HepG2 (cell line): Measurements from ENCODE around the gene DNAL4. TPM values are rescaled to one million over a fixed set of nuclear protein-coding genes. Genes with fewer than 3 reads are reported as not detected.

ENCODE experiments used
- ATAC-seq: fragments of 200-7000 bp; cut with Tn5 transposase; 3 replicates; pipeline ENCODE4 v1.9.1; 2020; ENCODE audit warnings: mild to moderate bottlenecking, moderate library complexity
- BruUV-seq: library from RNA; stranded (reverse); fragments of 400-500 nt; replicated peaks from 2 replicates; lab custom pipeline; 2021; lab: Mats Ljungman, UMichigan
- CTCF ChIA-PET: fragments of 300-600 bp; formaldehyde crosslinking; extraction: SDS; loops from one replicate; lab custom pipeline; 2021; ENCODE audit warnings: low total read pairs, inconsistent platforms, low intra/inter-chr PET ratio; lab: Yijun Ruan, JAX
- POLR2A ChIA-PET: fragments of 350-600 bp; sonication (Branson Sonifier 250); formaldehyde crosslinking; loops from one replicate; lab custom pipeline; 2020; ENCODE audit warnings: antibody characterized with exemption, inconsistent platforms; lab: Yijun Ruan, JAX
- DNase-seq: peaks from one replicate; pipeline ENCODE4 v3.0.0-alpha.2; 2015; ENCODE audit warnings: low spot score
- FAIRE-seq: peaks from 3 replicates; lab custom pipeline; 2011; peaks lifted over from hg19 to GRCh38; lab: Jason Lieb, UNC
- H2AFZ ChIP-seq: one replicate; pipeline ENCODE4 v1.6.1; 2011; ENCODE audit warnings: low read length, inconsistent platforms
- H3K27ac ChIP-seq: fragments of 300-600 bp; 3 replicates; pipeline ENCODE4 v1.8.0; 2011; ENCODE audit warnings: mixed run types, mild to moderate bottlenecking, mixed read lengths, low read length, inconsistent platforms; ENCODE audit not compliant: insufficient read depth; ENCODE audit errors: extremely low read length
- H3K27me3 ChIP-seq, 2 experiments: fragments of 200-600 bp in 1 of 2; 2 replicates in 1 of 2; 3 replicates in 1 of 2; pipeline versions ENCODE4 v1.6.0 to v1.8.0; 2011; ENCODE audit warnings: low read length in 2 of 2, mild to moderate bottlenecking in 2 of 2, moderate library complexity in 2 of 2, inconsistent platforms in 1 of 2; ENCODE audit not compliant: insufficient read depth in 2 of 2, control insufficient read depth in 1 of 2
- H3K36me3 ChIP-seq, 2 experiments: fragments of 200-600 bp in 1 of 2; replicated peaks in 1 of 2; 2 replicates in 1 of 2; 3 replicates in 1 of 2; pipeline versions ENCODE4 v1.5.1 to v1.8.0; 2011; ENCODE audit warnings: low read length in 2 of 2, inconsistent platforms in 1 of 2; ENCODE audit not compliant: insufficient read depth in 2 of 2, control insufficient read depth in 1 of 2
- H3K4me1 ChIP-seq: 2 replicates; pipeline ENCODE4 v1.5.1; 2012; ENCODE audit warnings: low read length, inconsistent platforms; ENCODE audit not compliant: insufficient read depth
- H3K4me2 ChIP-seq: 2 replicates; pipeline ENCODE4 v1.6.0; 2011; ENCODE audit warnings: low read depth, low read length, inconsistent platforms
- H3K4me3 ChIP-seq, 3 experiments: fragments of 200-600 bp in 1 of 3; sonication (generic), shearing (Covaris generic) in 1 of 3; replicated peaks in 1 of 3; 2 replicates each; pipeline ENCODE4 v1.5.1; 2011 to 2016; ENCODE audit warnings: low read length in 3 of 3, inconsistent platforms in 2 of 3, low read depth in 2 of 3, mild to moderate bottlenecking in 2 of 3, control low read depth in 1 of 3, mixed read lengths in 1 of 3; ENCODE audit not compliant: insufficient read depth in 1 of 3
- H3K79me2 ChIP-seq: one replicate; pipeline ENCODE4 v1.6.1; 2011; ENCODE audit warnings: low read length, inconsistent platforms; ENCODE audit not compliant: insufficient read depth
- H3K9ac ChIP-seq: 2 replicates; pipeline ENCODE4 v1.6.0; 2011; ENCODE audit warnings: mild to moderate bottlenecking, low read depth, low read length, inconsistent platforms; ENCODE audit not compliant: insufficient read depth
- H3K9me3 ChIP-seq: 2 replicates; pipeline ENCODE4 v1.5.1; 2012; ENCODE audit warnings: mild to moderate bottlenecking, low read length
- H4K20me1 ChIP-seq: 2 replicates; pipeline ENCODE4 v1.6.0; 2011; ENCODE audit warnings: inconsistent platforms, mild to moderate bottlenecking, low read length, moderate library complexity; ENCODE audit not compliant: insufficient read depth
- CBX2 ChIP-seq, 2 experiments: fragments of 200-600 bp in 1 of 2; sonication (generic); formaldehyde crosslinking in 1 of 2; IDR thresholded peaks; 2 replicates each; pipeline versions ENCODE4 v1.7.0 to v1.8.1; 2018 to 2022; ENCODE audit warnings: low read depth in 2 of 2, low read length in 1 of 2, mild to moderate bottlenecking in 1 of 2, missing genetic modification reagents in 1 of 2
- GPN1 ChIP-seq: sonication (generic); formaldehyde crosslinking; IDR thresholded peaks from 2 replicates; pipeline ENCODE4 v1.5.1; 2020; ENCODE audit warnings: missing genetic modification reagents, borderline replicate concordance
- HNRNPK ChIP-seq: fragments of 200-400 bp; formaldehyde crosslinking; IDR thresholded peaks from 2 replicates; pipeline ENCODE4 v1.6.1; 2018; ENCODE audit warnings: low read length, low read depth, moderate library complexity, mild to moderate bottlenecking; ENCODE audit not compliant: poor library complexity, severe bottlenecking
- MATR3 ChIP-seq: sonication (generic); formaldehyde crosslinking; IDR thresholded peaks from 2 replicates; pipeline ENCODE4 v1.4.0; 2020; ENCODE audit warnings: missing genetic modification reagents
- ZNF660 ChIP-seq: sonication (generic); formaldehyde crosslinking; IDR thresholded peaks from 2 replicates; pipeline ENCODE4 v1.5.1; 2020; ENCODE audit warnings: mild to moderate bottlenecking, low read depth, missing genetic modification reagents, borderline replicate concordance
- ZNF770 ChIP-seq: sonication (generic); formaldehyde crosslinking; IDR thresholded peaks from 2 replicates; pipeline ENCODE4 v1.5.0; 2020; ENCODE audit warnings: mild to moderate bottlenecking, missing genetic modification reagents
- WGBS: methylation state at CpG from one replicate; pipeline ENCODE4 v1.1.6; 2017; ENCODE audit warnings: low lambda C conversion rate; 5-methylcytosine and 5-hydroxymethylcytosine counted together
- in situ Hi-C: cut with HindIII; loops from 2 replicates; pipeline ENCODE4 v1.10.0; 2017; ENCODE audit warnings: low pct_unique_long_range_greater_than_20kb; ENCODE audit not compliant: extremely low pct_ligation_motif_present
- intact Hi-C: fragments of 100-400 bp; cut with micrococcal nuclease; formaldehyde crosslinking; loops from one replicate; pipeline ENCODE4 v1.10.0; 2022; ENCODE audit not compliant: unreplicated experiment
- polyA plus RNA-seq, 8 experiments: library from polyadenylated mRNA; depleted of rRNA in 3 of 8; stranded (reverse) in 7 of 8; unstranded in 1 of 8; fragments of >200 nt; fragmentation: Illumina TruSeq in 4 of 8; extraction: Trizol in 4 of 8; gene quantifications; 2 replicates each; pipeline versions ENCODE4 v1.2.1 to v1.2.3, GENCODE V29; 2011 to 2016; ENCODE audit warnings: low read depth in 4 of 8, missing spikeins in 1 of 8, mixed read lengths in 1 of 8; ENCODE audit not compliant: insufficient read depth in 1 of 8
- total RNA-seq, 5 experiments: library from RNA; depleted of rRNA; stranded (reverse); fragments of >200 nt; fragmentation: Illumina TruSeq; extraction: Trizol; gene quantifications; 2 replicates each; pipeline ENCODE4 v1.2.3, GENCODE V29; 2016; ENCODE audit warnings: low read depth in 1 of 5
- TF ChIP-seq, protein P1 (sequence below): sonication (generic); formaldehyde crosslinking; IDR thresholded peaks from 2 replicates; pipeline ENCODE4 v1.4.0; 2020; ENCODE audit warnings: mild to moderate bottlenecking, missing genetic modification reagents
- TF ChIP-seq, protein P2 (sequence below): sonication (generic); formaldehyde crosslinking; IDR thresholded peaks from 2 replicates; pipeline ENCODE4 v1.5.0; 2020; ENCODE audit warnings: missing genetic modification reagents
- TF ChIP-seq, protein P3 (sequence below): sonication (generic); formaldehyde crosslinking; IDR thresholded peaks from 2 replicates; pipeline ENCODE4 v1.5.0; 2020; ENCODE audit warnings: mild to moderate bottlenecking, missing genetic modification reagents

The DNAL4 gene
- total and polyA plus RNA-seq, 2 of the 13 experiments (the other 11 are each of a cell fraction or from before 2014, with no cell fraction given): 8.0 to 10.7 TPM

DNA sequence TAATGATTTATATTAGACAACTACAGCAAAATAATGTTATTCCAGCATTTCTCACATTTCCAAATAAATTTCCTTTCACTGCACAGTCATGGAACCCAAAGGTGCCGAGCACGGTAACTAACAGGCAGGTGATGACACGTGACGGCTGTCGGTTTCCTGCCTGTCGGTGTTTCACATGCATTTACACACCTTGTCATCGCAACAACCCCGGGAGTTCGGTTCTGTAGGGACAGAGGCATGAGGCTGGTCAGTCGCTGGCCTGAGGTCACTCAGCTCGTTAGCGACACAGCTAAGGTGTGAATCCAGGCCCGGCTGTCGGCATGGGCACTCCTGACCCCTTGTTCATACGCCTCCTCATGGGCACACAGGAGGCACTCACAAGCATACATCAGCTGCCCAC, 9.9 kb downstream of the DNAL4 start:
- in situ Hi-C loops: no loop called here
- no peaks in the 10 kb centered on the region for H3K4me1 ChIP-seq
- ATAC-seq (no peak), FAIRE-seq (no peak), DNase-seq (no peak)
- WGBS: 91% methylated on average over 13 of the region's 15 CpGs
- no peaks in the 10 kb centered on the region for H3K79me2 ChIP-seq
- CTCF ChIA-PET: no interaction called here
- H3K27me3 ChIP-seq: no peaks in the 10 kb centered on the region
- H4K20me1 ChIP-seq: no peaks in the 10 kb centered on the region
- no peak overlapping the region for H3K4me3 ChIP-seq
- H3K27ac ChIP-seq: no peak overlapping the region
- POLR2A ChIA-PET: interaction anchor here (0.7 kb wide), 1 partner anchor 28 kb away, joined by 3 read pairs; no protein-coding TSS in a partner anchor
- no peaks in the 10 kb centered on the region for H3K9me3 ChIP-seq
- intact Hi-C loops: no loop called here
- no peak overlapping the region for H3K9ac ChIP-seq
- H3K4me2 ChIP-seq: no peak overlapping the region
- no peaks in the 10 kb centered on the region for H3K36me3 ChIP-seq
- no TSS peak for BruUV-seq
- no peak overlapping the region for H2AFZ ChIP-seq
- TF ChIP-seq, protein P1, sequence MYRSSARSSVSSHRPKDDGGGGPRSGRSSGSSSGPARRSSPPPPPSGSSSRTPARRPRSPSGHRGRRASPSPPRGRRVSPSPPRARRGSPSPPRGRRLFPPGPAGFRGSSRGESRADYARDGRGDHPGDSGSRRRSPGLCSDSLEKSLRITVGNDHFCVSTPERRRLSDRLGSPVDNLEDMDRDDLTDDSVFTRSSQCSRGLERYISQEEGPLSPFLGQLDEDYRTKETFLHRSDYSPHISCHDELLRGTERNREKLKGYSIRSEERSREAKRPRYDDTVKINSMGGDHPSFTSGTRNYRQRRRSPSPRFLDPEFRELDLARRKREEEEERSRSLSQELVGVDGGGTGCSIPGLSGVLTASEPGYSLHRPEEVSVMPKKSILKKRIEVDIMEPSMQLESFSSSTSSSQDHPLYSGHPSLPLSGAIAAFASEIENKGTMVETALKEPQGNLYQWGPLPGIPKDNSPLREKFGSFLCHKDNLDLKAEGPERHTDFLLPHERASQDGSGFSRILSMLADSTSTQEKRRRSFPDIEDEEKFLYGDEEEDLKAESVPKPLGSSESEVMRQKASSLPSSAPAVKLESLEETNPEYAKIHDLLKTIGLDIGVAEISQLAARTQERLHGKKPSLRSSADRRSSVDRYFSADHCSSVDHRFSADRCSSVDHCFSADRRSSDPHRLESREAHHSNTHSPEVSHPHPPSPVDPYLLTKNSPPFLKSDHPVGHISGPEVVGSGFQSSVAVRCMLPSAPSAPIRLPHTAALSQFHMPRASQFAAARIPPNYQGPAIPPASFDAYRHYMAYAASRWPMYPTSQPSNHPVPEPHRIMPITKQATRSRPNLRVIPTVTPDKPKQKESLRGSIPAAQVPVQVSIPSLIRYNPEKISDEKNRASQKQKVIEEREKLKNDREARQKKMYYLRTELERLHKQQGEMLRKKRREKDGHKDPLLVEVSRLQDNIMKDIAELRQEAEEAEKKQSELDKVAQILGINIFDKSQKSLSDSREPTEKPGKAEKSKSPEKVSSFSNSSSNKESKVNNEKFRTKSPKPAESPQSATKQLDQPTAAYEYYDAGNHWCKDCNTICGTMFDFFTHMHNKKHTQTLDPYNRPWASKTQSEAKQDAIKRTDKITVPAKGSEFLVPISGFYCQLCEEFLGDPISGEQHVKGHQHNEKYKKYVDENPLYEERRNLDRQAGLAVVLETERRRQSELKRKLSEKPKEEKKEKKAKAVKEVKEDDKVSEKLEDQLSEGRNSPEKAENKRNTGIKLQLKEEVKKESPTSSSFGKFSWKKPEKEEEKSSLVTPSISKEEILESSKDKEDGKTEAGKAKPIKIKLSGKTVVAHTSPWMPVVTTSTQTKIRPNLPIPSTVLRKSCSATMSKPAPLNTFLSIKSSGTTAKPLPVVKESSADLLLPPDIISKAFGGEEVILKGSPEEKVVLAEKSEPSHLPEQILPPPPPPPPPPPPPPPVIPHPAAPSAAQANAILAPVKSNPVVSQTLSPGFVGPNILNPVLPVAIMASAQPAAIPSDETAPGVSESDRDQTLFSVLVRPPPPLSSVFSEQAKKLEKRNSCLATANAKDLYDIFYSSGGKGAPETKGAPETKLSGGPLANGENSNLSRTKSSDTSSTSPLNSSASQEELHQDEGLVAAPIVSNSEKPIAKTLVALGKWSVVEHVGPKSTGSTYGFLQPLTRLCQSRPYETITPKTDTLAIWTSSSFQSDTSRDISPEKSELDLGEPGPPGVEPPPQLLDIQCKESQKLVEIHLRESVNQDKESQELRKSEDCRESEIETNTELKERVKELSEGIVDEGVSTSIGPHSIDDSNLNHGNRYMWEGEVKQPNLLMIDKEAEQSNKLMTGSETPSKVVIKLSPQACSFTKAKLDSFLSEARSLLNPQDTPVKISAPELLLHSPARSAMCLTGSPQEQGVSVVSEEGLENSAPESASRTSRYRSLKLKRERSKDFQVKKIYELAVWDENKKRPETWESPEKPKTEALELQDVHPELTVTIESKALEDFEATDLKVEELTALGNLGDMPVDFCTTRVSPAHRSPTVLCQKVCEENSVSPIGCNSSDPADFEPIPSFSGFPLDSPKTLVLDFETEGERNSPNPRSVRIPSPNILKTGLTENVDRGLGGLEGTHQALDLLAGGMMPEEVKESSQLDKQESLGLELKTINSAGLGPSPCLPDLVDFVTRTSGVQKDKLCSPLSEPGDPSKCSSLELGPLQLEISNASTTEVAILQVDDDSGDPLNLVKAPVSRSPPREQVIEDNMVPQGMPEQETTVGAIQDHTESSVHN (CRISPR knock-in tag): no peak
- TF ChIP-seq HNRNPK (no peak), MATR3 (CRISPR knock-in tag) (no peak), ZNF660 (CRISPR knock-in tag) (no peak), GPN1 (CRISPR knock-in tag) (no peak), ZNF770 (no peak), CBX2 (IDR thresholded peaks at IDR 0.05; ENCODE audit: low read depth, low read length) (no peak), CBX2 (CRISPR knock-in tag; IDR thresholded peaks at IDR 0.05; ENCODE audit: low read depth) (no peak)
- TF ChIP-seq, protein P2, sequence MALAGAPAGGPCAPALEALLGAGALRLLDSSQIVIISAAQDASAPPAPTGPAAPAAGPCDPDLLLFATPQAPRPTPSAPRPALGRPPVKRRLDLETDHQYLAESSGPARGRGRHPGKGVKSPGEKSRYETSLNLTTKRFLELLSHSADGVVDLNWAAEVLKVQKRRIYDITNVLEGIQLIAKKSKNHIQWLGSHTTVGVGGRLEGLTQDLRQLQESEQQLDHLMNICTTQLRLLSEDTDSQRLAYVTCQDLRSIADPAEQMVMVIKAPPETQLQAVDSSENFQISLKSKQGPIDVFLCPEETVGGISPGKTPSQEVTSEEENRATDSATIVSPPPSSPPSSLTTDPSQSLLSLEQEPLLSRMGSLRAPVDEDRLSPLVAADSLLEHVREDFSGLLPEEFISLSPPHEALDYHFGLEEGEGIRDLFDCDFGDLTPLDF (CRISPR knock-in tag): no peak
- TF ChIP-seq, protein P3, sequence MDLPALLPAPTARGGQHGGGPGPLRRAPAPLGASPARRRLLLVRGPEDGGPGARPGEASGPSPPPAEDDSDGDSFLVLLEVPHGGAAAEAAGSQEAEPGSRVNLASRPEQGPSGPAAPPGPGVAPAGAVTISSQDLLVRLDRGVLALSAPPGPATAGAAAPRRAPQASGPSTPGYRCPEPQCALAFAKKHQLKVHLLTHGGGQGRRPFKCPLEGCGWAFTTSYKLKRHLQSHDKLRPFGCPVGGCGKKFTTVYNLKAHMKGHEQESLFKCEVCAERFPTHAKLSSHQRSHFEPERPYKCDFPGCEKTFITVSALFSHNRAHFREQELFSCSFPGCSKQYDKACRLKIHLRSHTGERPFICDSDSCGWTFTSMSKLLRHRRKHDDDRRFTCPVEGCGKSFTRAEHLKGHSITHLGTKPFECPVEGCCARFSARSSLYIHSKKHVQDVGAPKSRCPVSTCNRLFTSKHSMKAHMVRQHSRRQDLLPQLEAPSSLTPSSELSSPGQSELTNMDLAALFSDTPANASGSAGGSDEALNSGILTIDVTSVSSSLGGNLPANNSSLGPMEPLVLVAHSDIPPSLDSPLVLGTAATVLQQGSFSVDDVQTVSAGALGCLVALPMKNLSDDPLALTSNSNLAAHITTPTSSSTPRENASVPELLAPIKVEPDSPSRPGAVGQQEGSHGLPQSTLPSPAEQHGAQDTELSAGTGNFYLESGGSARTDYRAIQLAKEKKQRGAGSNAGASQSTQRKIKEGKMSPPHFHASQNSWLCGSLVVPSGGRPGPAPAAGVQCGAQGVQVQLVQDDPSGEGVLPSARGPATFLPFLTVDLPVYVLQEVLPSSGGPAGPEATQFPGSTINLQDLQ (CRISPR knock-in tag): no peak
